GM12801 (cell line): Measurements from ENCODE around the gene EFNA4.
A peak's percentile ranks its signal among the peaks of the same experiment; 100 is the strongest.

Experiments used
- CTCF ChIP-seq: IDR thresholded peaks from one replicate; pipeline ENCODE4 v1.5.1; 2011; ENCODE audit warnings: control low read depth; ENCODE audit not compliant: insufficient read length; ENCODE audit errors: extremely low read depth

The EFNA4 gene

GRCh38 chr1:155057788-155058211 lies 5.7 kb upstream of the EFNA4 start:
- no peak for TF ChIP-seq CTCF

GRCh38 chr1:155060736-155061135 lies 2.8 kb upstream of the EFNA4 start:
- TF ChIP-seq CTCF = no peak

GRCh38 chr1:155061381-155062150 lies 2.0 kb upstream of the EFNA4 start:
- TF ChIP-seq CTCF = peak; percentile 85

GRCh38 chr1:155062151-155062686 lies 1.3 kb upstream of the EFNA4 start:
- TF ChIP-seq CTCF = no peak

GRCh38 chr1:155062702-155063411 lies 683 bp upstream of the EFNA4 start:
- peak; percentile 83 for TF ChIP-seq CTCF

GRCh38 chr1:155064111-155064831 lies 731 bp downstream of the EFNA4 start:
- no peak for TF ChIP-seq CTCF

GRCh38 chr1:155064832-155065429 lies 1.4 kb downstream of the EFNA4 start:
- no peak for TF ChIP-seq CTCF
